Measurements from ENCODE around the gene ATXN10. TPM values are rescaled to one million over a fixed set of nuclear protein-coding genes. Genes with fewer than 3 reads are reported as not detected.
"Not testable (repeated sequence)": the region's sequence is repeated elsewhere in the genome, so short reads cannot be mapped to it uniquely, and the experiment has no call there.

The ATXN10 gene
- total and polyA plus RNA-seq, 2 experiments from 2014 or later, result 109 to 216 TPM

DNA sequence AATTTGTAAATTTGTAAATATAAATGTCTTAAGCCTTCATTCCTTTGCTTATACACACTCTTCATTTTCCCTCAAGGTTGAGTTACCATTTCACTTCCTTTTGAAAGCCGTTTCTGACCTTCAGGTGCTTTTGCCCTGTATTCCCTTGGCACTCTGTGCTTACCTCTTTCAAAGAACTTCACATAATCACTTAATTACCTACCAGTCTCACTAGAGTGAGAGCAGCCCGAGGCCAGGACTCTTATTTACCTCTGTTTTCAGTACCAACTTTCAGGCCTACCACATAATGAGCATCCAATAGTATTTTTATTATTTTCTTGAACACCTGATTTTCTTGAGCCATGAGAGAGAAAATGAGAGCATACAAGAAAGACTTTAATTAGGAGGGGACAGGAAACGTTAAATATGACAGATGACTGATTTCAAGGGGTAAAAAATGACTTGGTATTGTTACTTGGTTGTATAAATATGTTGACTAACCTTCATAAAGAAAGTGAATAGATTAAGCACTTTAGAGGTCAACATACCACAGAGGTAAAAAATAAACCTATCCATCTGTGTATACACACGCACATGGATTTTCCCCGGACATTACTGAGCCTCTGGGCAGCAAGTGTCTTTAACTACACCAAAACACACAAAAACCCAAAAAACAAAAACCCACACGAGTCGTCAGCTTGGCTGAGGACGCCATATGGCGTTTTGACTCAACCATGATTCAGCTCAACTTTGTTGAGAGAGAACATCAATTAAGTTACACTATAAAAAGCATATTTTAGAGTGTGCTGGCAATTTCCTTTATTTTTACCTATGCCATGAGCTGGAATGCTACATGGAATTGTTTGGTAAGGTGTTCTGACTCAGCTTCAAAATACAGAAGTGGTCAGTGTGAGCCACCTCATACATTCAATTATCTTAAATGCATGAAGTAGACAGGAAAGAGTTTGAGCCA, 7.6 kb downstream of the ATXN10 start:
- no peaks in the 10 kb centered on the region for H3K9me3 ChIP-seq (ENCODE audit: low read depth)
- DNase-seq, result peak; percentile 88
- H3K4me1 ChIP-seq (ENCODE audit: insufficient read depth), result peaks cover 77% of the 10 kb centered on the region
- H3F3A ChIP-seq (ENCODE audit: insufficient read depth), result peaks cover 72% of the 10 kb centered on the region
- no peaks in the 10 kb centered on the region for H3K27me3 ChIP-seq (replicated peaks; ENCODE audit: insufficient read depth)
- H3K36me3 ChIP-seq (ENCODE audit: low read depth), result no peaks in the 10 kb centered on the region
- H4K20me1 ChIP-seq (ENCODE audit: insufficient read depth), result 0 out of 2 replicates have a peak, but pooled peaks cover 3% of the 10 kb centered on the region
- in situ Hi-C loops (cut with MboI), result no loop called here
- TF ChIP-seq EZH2phosphoT487 (IDR thresholded peaks at IDR 0.05; ENCODE audit: insufficient read depth, low read depth) (no peak), EZH2 (IDR thresholded peaks at IDR 0.05; ENCODE audit: insufficient read depth, poor library complexity, severe bottlenecking) (no peak)
- H2AFZ ChIP-seq, result no peak overlapping the region
- peak overlapping the region; percentile 19 for H3K4me3 ChIP-seq
- peaks cover 96% of the 10 kb centered on the region for H3K79me2 ChIP-seq (ENCODE audit: insufficient read depth)
- no peaks in the 10 kb centered on the region for H3K9me2 ChIP-seq (ENCODE audit: insufficient read depth)
- 30 to 32% methylated on average over 9 of the region's 9 CpGs for whole genome bisulfite sequencing, 2 experiments (ENCODE audit: low coverage in 1 of 2, low lambda C conversion rate in 2 of 2, missing lambda C conversion rate in 2 of 2)
- peak overlapping the region; percentile 88 for H3K27ac ChIP-seq
- peak overlapping the region; percentile 40 for H3K9ac ChIP-seq
- peak overlapping the region; percentile 81 for H3K4me2 ChIP-seq (ENCODE audit: unreplicated experiment)

DNA sequence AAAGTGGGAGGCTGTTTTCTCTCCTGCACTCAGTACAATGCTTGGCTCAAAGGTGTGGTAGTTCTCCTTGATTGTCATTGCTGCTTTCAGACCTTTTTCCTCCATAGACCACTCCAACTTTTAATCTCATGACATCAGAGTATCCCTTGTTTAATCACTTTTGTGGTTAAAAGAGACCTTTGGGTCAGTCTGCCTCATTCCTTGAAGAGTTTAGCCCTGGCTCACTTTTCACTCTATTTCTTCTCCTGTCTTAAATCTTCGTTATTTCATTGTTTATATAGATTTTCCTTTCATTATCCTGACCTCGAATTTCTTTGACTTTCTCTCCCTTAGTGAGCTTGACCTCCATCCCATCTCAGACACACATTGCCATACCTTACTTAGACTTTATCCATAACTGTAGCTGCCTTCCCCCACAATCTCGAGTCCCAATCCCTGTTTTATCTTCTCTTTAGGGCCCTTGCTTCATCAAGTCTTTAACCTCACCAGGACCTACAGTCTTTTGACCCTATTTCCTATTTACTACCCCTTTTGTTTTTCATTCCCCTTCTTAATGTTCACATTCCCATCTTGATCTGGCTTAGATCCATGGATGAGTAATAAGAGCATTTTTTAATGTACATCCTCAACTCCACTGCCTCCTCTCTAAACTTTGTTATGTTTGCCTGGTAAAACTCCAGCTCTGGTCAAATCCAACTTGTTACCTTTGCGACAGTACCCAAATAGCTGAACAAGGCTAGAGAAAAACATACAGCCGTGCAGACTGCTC, 9.5 kb downstream of the ATXN10 start:
- no peaks in the 10 kb centered on the region for H3K27me3 ChIP-seq (replicated peaks; ENCODE audit: insufficient read depth)
- peak overlapping the region; percentile 81 for H3K4me2 ChIP-seq (ENCODE audit: unreplicated experiment)
- peak; percentile 69 for DNase-seq
- no peak overlapping the region for H2AFZ ChIP-seq
- peaks cover 96% of the 10 kb centered on the region for H3K79me2 ChIP-seq (ENCODE audit: insufficient read depth)
- in situ Hi-C loops (cut with MboI), result no loop called here
- H3K9me2 ChIP-seq (ENCODE audit: insufficient read depth), result no peaks in the 10 kb centered on the region
- 0 out of 2 replicates have a peak overlapping the region, but pooled peaks have one; percentile 19 for H3K9ac ChIP-seq
- no peaks in the 10 kb centered on the region for H4K20me1 ChIP-seq (ENCODE audit: insufficient read depth)
- no peaks in the 10 kb centered on the region for H3K9me3 ChIP-seq (ENCODE audit: low read depth)
- H3K36me3 ChIP-seq (ENCODE audit: low read depth), result no peaks in the 10 kb centered on the region
- peak overlapping the region; percentile 88 for H3K27ac ChIP-seq
- peaks cover 84% of the 10 kb centered on the region for H3K4me1 ChIP-seq (ENCODE audit: insufficient read depth)
- TF ChIP-seq EZH2phosphoT487 (IDR thresholded peaks at IDR 0.05; ENCODE audit: insufficient read depth, low read depth), result no peak
- no peak for TF ChIP-seq EZH2 (IDR thresholded peaks at IDR 0.05; ENCODE audit: insufficient read depth, poor library complexity, severe bottlenecking)
- H3K4me3 ChIP-seq, result peak overlapping the region; percentile 54
- WGBS, 2 experiments (ENCODE audit: low coverage in 1 of 2, low lambda C conversion rate in 2 of 2, missing lambda C conversion rate in 2 of 2), result 48 to 55% methylated on average over 5 of the region's 5 CpGs
- peaks cover 74% of the 10 kb centered on the region for H3F3A ChIP-seq (ENCODE audit: insufficient read depth)

DNA sequence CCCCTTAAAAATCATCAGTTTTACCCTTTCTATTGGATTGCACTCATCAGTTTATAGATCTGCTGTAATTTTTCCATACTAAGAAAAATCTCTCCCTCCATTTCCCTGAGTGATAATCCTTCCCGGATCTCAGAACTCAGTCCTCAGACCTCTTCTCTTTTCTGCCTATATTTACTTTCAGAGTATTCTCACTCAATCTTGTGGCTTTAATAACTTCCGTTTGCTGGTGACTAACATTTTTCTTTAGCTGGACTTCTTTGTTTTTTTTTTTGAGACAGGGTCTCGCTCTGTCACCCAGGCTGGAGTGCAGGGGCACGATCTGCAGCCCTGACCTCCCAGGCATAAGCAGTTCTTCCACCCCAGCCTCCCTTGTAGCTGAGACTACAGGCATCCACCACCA, 10.4 kb downstream of the ATXN10 start:
- H3K79me2 ChIP-seq (ENCODE audit: insufficient read depth), result peaks cover 96% of the 10 kb centered on the region
- no peaks in the 10 kb centered on the region for H3K9me2 ChIP-seq (ENCODE audit: insufficient read depth)
- H3K9me3 ChIP-seq (ENCODE audit: low read depth), result no peaks in the 10 kb centered on the region
- in situ Hi-C loops (cut with MboI), result no loop called here
- H3K36me3 ChIP-seq (ENCODE audit: low read depth), result no peaks in the 10 kb centered on the region
- peaks cover 90% of the 10 kb centered on the region for H3K4me1 ChIP-seq (ENCODE audit: insufficient read depth)
- peak overlapping the region; percentile 88; the same call in 1 of the 2 replicates for H3K27ac ChIP-seq
- no peak overlapping the region for H3K4me3 ChIP-seq
- H2AFZ ChIP-seq, result no peak overlapping the region
- WGBS, 2 experiments (ENCODE audit: low coverage in 1 of 2, low lambda C conversion rate in 2 of 2, missing lambda C conversion rate in 2 of 2), result 91 to 93% methylated on average over 4 of the region's 4 CpGs
- H3K4me2 ChIP-seq (ENCODE audit: unreplicated experiment), result peak overlapping the region; percentile 81
- TF ChIP-seq EZH2 (IDR thresholded peaks at IDR 0.05; ENCODE audit: insufficient read depth, poor library complexity, severe bottlenecking) (no peak), EZH2phosphoT487 (IDR thresholded peaks at IDR 0.05; ENCODE audit: insufficient read depth, low read depth) (no peak)
- no peaks in the 10 kb centered on the region for H4K20me1 ChIP-seq (ENCODE audit: insufficient read depth)
- no peak for DNase-seq
- peaks cover 80% of the 10 kb centered on the region for H3F3A ChIP-seq (ENCODE audit: insufficient read depth)
- no peak overlapping the region for H3K9ac ChIP-seq
- no peaks in the 10 kb centered on the region for H3K27me3 ChIP-seq (replicated peaks; ENCODE audit: insufficient read depth)

DNA sequence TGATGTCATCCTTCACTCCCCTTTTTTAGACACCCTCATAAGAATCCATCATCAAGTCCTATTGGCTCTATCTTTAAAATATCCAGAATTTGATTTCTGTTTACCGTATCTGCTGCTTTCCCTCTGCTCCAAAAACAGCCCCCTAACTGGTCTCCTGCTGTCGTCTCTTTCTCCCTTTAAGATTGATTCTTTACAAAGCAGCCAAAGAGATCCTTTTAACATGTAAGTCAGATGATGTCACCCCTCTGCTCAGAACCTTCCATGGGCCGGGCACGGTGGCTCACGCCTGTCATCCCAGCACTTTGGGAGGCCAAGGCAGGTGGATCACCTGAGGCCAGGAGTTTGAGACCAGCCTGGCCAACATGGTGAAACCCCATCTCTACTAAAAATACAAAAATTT, 11.1 kb downstream of the ATXN10 start:
- H4K20me1 ChIP-seq (ENCODE audit: insufficient read depth); DNase-seq; H3K9ac ChIP-seq; H3K9me2 ChIP-seq (ENCODE audit: insufficient read depth); H2AFZ ChIP-seq; in situ Hi-C loops (cut with MboI); H3K9me3 ChIP-seq (ENCODE audit: low read depth); H3K4me2 ChIP-seq (ENCODE audit: unreplicated experiment); H3K27ac ChIP-seq; H3K4me3 ChIP-seq; H3K36me3 ChIP-seq (ENCODE audit: low read depth); H3K27me3 ChIP-seq (replicated peaks; ENCODE audit: insufficient read depth): not testable (repeated sequence)
- 98 to 100% methylated on average over 5 of the region's 5 CpGs for WGBS, 2 experiments (ENCODE audit: low coverage in 1 of 2, low lambda C conversion rate in 2 of 2, missing lambda C conversion rate in 2 of 2)
- Histone ChIP-seq H3F3A (ENCODE audit: insufficient read depth) (peaks cover 80% of the 10 kb centered on the region), H3K4me1 (ENCODE audit: insufficient read depth) (peaks cover 90% of the 10 kb centered on the region), H3K79me2 (ENCODE audit: insufficient read depth) (peaks cover 96% of the 10 kb centered on the region)
